PFSK-1 (cell line): ENCODE results near the gene BANP.

Experiments
- FOXP2 ChIP-seq: optimal IDR thresholded peaks from 2 replicates; pipeline ENCODE3; 2011; ENCODE audit warnings: borderline replicate concordance, control low read depth, inconsistent platforms; ENCODE audit not compliant: insufficient read depth; ENCODE audit errors: extremely low read length, extremely low read depth
- POLR2AphosphoS5 ChIP-seq: IDR thresholded peaks from 2 replicates; pipeline ENCODE4 v1.6.1; 2012; ENCODE audit warnings: low read depth, mild to moderate bottlenecking, control low read depth, low read length, moderate library complexity
- REST ChIP-seq, 2 experiments: IDR thresholded peaks; 2 replicates each; pipeline versions ENCODE4 v1.6.1 to v1.8.0; 2011 to 2012; ENCODE audit warnings: low read depth in 2 of 2, low read length in 2 of 2, control low read depth in 1 of 2, inconsistent platforms in 1 of 2, mild to moderate bottlenecking in 1 of 2, moderate library complexity in 1 of 2; ENCODE audit not compliant: insufficient read depth in 1 of 2
- SIN3A ChIP-seq: IDR thresholded peaks from 2 replicates; pipeline ENCODE4 v1.6.1; 2012; ENCODE audit warnings: mild to moderate bottlenecking, low read length, moderate library complexity, borderline replicate concordance; ENCODE audit not compliant: insufficient read depth
- TAF1 ChIP-seq: IDR thresholded peaks from 2 replicates; pipeline ENCODE4 v1.6.1; 2012; ENCODE audit warnings: low read length, control low read depth, borderline replicate concordance; ENCODE audit not compliant: insufficient read depth

Gene BANP

DNA sequence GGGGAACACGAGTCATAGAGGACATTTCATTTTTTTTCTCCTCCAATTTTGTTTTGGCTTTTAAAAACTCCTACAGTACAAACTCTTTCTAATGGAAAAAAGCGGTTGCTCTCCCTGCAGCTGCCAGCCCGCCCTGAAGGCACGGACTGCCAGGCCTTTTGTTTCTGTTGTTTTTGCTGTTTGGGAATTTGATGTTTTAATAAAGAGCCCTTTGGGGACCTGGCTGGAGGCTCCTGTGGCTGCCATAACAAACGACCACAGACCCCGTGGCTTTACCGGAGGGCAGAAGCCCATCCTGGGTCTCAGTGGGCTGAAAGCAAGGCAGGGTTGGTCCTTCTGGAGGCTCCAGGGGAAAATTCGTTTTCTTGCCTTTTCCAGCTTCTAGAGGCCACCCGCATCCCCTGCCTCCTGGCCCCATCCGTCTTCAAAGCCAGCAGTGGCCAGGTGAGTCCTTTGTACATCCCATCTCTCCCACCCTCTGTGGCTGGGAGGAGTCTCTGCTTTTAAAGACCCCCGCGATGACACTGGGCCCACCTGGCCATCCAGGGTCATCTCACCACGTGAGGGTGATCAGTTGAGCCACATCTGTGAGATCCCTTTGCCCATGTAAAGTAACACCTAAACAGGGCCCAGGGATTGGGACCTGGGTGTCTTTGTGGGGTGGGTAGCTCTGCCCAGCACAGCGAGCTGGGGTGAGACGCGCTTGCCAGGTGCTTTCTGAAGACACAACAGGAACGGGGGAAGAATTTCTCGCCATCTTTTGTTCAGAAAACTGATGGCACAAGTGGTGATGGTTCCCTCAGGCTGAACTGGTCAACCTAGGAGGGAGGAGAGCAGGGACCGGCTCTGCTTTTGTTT, 113.9 kb downstream of the BANP start:
- no peak for TF ChIP-seq REST (IDR thresholded peaks at IDR 0.05; ENCODE audit: insufficient read depth in 1 of 2, low read depth in 2 of 2, low read length in 2 of 2)
- TF ChIP-seq POLR2AphosphoS5 = no peak
- no peak for TF ChIP-seq SIN3A
- no peak for TF ChIP-seq FOXP2
- no peak for TF ChIP-seq TAF1

DNA sequence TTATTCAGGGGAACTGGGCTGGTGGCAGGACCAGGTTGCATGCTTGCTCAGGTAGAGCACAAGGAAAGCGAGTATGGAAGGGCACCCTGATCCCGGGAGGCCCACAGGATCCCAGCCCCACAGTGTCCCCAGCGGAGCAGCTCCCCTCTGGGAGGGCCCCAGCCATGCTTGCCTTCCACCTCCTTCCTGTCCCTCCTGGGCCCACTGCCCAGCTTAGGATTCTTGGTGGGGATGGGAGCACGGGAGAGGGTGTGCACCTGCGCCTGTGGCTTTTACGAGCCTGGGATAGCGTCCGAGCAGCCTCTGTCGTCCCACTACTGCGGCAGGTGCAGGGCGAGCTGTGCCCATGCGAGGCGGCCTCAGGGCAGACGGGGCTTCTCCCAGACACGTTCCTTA, 114.5 kb downstream of the BANP start:
- TF ChIP-seq TAF1 (no peak), FOXP2 (no peak), SIN3A (no peak)

- TF ChIP-seq REST (IDR thresholded peaks at IDR 0.05; ENCODE audit: insufficient read depth in 1 of 2, low read depth in 2 of 2, low read length in 2 of 2) (no peak), SIN3A (no peak), POLR2AphosphoS5 (no peak), FOXP2 (no peak), TAF1 (no peak)
Observed at GRCh38 chr16:88066234-88066633, 115.0 kb downstream of the BANP start.

DNA sequence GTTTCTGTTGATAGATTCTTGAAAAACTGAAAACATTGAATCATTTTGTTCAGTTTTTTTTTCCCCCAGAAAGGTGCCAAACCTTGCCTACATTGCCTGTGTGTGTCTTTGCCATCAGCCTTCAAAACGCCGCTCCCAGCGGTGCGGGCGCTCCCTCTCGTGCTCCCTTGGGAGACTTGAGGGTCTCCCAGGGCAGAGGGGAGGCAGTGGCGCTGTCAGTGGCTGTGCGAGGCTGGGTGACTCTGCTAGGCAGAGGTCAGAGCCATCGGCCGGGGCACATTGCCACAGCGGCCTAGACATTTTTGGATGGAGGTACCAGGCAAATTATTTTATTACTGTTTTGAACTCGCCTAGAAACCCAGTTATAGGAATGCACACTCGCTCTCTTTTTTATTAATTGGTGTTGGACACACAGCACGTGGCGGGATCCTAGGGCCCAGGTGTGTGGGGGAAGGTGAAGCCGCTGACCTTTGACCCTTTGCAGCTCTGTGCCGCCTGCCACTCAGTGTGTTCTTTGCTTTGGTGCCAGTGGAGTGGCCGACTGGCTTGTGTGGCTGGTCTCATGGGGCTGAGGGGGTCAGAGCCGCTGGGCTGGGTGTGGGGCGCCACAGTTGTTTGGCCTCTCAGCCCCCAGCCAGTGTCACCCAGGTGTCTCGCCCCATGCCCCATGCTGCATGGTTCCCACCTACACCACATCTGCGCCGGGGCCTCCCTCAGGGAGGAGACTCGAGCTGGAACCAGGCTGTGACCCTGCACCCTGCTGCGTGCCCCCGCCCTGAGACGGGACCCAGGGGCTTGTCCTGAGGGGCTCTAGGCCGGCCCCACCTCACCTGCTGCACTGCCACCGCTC, 115.7 kb downstream of the BANP start:
- no peak for TF ChIP-seq REST (IDR thresholded peaks at IDR 0.05; ENCODE audit: insufficient read depth in 1 of 2, low read depth in 2 of 2, low read length in 2 of 2)
- TF ChIP-seq POLR2AphosphoS5 = no peak
- no peak for TF ChIP-seq FOXP2
- TF ChIP-seq TAF1 = no peak
- no peak for TF ChIP-seq SIN3A

GRCh38 chr16:88067530-88068411, 116.5 kb downstream of the BANP start:
- no peak for TF ChIP-seq SIN3A
- no peak for TF ChIP-seq FOXP2
- no peak for TF ChIP-seq REST (IDR thresholded peaks at IDR 0.05; ENCODE audit: insufficient read depth in 1 of 2, low read depth in 2 of 2, low read length in 2 of 2)
- TF ChIP-seq TAF1 = no peak
- no peak for TF ChIP-seq POLR2AphosphoS5
